ENCODE results near the gene METTL8.
"Not testable (repeated sequence)": the region's sequence is repeated elsewhere in the genome, so short reads cannot be mapped to it uniquely, and the experiment has no call there.

The METTL8 gene

GRCh38 chr2:171317492-171318125 is 116.2 kb downstream of the METTL8 start:
- intact Hi-C loops (cut with DNase I), result loop anchor here (5.0 kb wide), 1 partner anchor 155 kb away; the partner anchor contains the start of gene TLK1

GRCh38 chr2:171316755-171317337 is 116.9 kb downstream of the METTL8 start:
- no peak for DNase-seq
- intact Hi-C loops (cut with DNase I), result loop anchor here (5.0 kb wide), 1 partner anchor 155 kb away; the partner anchor contains the start of gene TLK1

More at GRCh38 chr2:171317492-171318125, 116.2 kb downstream of the METTL8 start:
- DNase-seq, result no peak

- DNase-seq, result no peak
These were observed 117.6 kb downstream of the METTL8 start for GRCh38 chr2:171316220-171316619.

GRCh38 chr2:171315781-171316180 is 118.0 kb downstream of the METTL8 start:
- intact Hi-C loops (cut with DNase I), result loop anchor here (5.0 kb wide), 1 partner anchor 153 kb away; the partner anchor contains the start of gene TLK1
- no peak for DNase-seq

More at GRCh38 chr2:171316220-171316619, 117.6 kb downstream of the METTL8 start:
- intact Hi-C loops (cut with DNase I), result loop anchor here (5.0 kb wide), 1 partner anchor 154 kb away; the partner anchor contains the start of gene TLK1

- DNase-seq; intact Hi-C loops (cut with DNase I): not testable (repeated sequence)
These were observed 121.6 kb downstream of the METTL8 start for GRCh38 chr2:171312182-171312581.

DNA sequence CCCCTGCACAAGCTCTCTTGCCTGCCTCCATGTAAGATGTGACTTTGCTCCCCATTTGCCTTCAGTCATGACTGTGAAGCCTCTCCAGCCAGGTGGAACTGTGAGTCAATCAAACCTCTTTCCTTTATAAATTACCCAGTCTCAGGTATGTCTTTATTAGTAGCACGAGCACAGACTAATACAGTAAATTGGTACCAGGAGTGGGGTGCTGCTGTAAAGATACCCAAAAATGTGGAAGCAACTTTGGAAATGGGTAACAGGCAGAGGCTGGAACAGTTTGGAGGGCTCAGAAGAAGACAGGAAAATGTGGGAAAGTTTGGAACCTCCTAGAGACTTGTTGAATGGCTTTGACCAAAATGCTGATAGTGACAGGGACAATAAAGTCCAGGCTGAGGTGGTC is 122.2 kb downstream of the METTL8 start:
- DNase-seq; intact Hi-C loops (cut with DNase I): not testable (repeated sequence)

GRCh38 chr2:171310889-171311288 is 122.9 kb downstream of the METTL8 start:
- intact Hi-C loops (cut with DNase I), result no loop called here
- no peak for DNase-seq

DNA sequence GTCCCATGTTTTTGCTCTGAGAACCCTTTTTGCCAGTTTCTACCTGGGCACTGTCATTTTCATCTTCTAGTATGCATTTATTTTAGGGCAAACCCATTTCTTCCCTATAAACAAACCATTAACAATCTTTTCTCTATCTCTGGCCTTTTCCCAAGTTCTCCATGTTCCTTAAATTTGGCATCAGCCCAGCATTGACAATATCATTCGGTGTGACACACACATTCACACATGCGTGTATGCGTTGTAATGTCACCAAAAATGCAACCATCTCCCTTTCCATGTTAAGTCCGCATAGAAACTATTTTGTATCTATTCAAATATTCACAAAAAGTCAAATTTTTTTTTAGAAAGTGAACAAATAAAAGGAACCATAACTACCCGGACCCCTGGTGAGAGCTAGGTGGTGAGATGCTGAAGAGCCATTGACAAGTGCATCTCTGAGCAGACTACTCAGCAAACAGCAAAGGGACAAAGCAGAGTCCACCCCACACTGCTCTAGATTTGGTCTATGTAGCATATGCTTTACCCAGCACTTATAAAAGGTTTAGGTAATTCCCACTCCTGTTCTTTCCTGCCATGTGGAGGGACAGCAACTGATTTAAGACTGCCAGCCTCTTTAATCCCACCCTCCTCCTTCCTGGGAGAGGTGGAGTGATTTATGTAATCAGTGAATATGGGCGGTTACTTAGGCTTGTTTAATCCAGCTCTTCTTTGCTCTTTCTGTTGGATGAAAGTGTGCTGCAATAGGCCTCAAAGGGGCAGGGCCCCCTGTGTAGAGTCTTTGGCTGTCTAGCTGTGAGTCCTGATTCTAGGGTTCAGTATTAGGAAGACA is 124.1 kb downstream of the METTL8 start:
- intact Hi-C loops (cut with DNase I), result no loop called here
- no peak for DNase-seq

DNA sequence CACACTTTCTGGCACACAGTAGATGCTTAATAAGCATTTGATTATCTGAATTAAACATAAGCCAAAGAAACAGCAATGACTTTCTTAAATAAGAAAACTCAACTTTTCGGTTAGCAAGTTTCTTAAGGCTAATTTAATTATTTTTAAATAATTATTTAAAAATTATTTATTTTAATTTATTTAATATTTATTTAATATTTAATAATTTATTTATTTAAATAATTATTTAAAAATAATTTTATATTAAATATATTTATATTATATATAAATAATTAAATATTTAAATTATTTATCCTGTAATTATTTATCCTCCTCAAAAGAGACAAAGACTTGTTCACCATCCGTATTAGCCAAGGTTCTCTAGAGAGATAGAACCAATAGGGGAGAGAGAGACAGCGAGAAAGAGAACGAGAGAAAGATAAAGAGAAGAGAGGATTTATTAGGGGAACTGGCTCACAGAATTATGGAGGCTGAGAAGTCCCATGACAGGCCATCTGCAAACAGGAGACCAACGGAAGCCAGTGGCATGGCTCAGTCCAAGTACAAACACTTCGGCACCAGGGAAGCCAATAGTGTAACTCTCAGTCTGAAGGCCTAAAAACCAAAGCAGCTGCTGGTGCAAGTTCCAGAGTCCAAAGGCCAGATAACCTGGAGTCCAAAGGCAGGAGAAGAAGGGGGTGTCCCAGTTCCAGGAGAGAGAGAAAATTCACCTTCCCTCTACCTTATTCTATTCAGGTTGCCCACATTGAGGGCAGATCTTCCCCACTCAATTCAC is 125.3 kb downstream of the METTL8 start:
- DNase-seq, result no peak
- intact Hi-C loops (cut with DNase I), result no loop called here

- intact Hi-C loops (cut with DNase I), result no loop called here
- DNase-seq, result no peak
These were observed 126.2 kb downstream of the METTL8 start for GRCh38 chr2:171307560-171307959.

DNA sequence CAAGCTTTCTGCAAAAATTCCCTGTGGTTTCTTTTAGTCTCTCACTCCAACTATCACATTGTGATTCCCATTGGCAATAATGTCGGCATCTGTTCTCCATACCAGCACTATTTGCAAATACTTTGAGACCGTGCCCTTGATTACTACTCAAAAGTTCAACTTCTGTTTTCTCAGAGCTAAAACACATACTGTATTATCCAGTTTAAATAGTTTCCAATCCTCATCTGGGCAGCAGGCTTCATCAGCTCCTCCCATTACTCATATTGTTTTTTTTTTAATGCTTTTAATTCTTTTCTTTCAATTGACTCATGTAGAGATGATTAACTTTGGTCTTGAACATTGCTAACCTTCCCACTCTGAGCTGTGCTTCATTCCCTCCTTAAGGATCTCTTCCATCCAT is 135.8 kb downstream of the METTL8 start:
- no peak for DNase-seq
- intact Hi-C loops (cut with DNase I), result no loop called here

DNA sequence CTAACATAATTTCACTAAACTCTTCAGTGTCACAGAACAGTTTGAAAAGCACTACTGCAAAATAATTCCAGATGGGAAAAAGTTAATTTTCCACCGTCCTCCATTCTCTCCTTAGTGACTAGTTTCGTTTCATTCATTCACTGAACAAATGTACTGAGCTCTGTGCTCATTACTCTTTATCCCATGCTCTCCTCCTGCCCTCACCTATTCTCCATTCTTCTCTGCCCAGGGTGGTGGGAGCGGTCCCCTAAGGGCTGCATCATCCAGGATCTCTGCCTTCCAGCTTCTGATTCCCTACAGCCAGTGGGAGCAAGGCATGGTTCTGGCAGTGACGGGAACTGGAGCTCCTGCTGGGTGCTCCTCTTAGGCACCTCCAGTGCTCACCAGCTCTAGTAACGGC is 139.2 kb downstream of the METTL8 start:
- intact Hi-C loops (cut with DNase I), result no loop called here
- DNase-seq, result no peak

GRCh38 chr2:171293661-171294060 is 140.1 kb downstream of the METTL8 start:
- no peak for DNase-seq
- intact Hi-C loops (cut with DNase I), result no loop called here

DNA sequence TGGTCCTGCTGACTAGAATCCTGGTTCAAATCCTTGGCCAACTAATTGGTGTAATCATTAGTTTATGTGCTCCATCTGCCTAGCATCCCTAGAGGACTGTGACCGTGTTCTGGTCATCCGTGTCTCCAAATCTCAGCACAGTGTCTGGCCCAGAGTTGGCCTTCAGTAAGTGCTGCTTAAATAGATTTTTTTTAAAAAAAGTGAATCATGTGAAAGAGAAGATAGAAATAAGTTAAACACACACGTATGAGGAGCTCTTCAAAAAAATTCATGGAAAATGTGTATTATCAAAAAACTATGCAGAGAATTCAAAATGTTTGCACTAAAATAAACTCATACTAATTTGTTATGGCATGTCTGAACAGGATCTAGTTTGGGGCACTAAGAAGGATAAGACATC is 143.8 kb downstream of the METTL8 start:
- no peak for DNase-seq
- intact Hi-C loops (cut with DNase I), result no loop called here

GRCh38 chr2:171289316-171289715 is 144.5 kb downstream of the METTL8 start:
- no peak for DNase-seq
- intact Hi-C loops (cut with DNase I), result no loop called here

DNA sequence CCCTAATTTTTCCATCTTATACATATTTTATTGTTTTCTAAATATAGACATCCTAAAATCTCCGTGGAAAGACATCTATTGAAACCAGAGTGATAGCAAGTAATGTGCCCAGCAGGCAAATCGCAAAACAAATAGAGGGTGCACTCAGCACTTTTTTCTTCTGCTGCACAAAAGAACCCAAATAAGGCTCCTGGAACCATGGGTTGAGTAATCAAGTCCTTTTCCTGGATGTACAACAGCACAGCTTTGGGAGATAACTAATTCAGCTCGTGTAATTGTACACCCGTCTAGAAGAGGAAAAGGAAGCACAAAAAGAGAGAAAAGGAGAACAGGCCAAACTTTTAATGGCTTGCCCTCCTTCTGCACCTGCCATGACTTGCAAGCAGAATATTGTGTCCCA is 146.2 kb downstream of the METTL8 start:
- no peak for DNase-seq
- intact Hi-C loops (cut with DNase I), result no loop called here

- intact Hi-C loops (cut with DNase I), result no loop called here
- no peak for DNase-seq
These were observed 146.7 kb downstream of the METTL8 start for GRCh38 chr2:171287036-171287571.

- intact Hi-C loops (cut with DNase I), result no loop called here
- DNase-seq, result no peak
These were observed 152.7 kb downstream of the METTL8 start for GRCh38 chr2:171281110-171281509.

DNA sequence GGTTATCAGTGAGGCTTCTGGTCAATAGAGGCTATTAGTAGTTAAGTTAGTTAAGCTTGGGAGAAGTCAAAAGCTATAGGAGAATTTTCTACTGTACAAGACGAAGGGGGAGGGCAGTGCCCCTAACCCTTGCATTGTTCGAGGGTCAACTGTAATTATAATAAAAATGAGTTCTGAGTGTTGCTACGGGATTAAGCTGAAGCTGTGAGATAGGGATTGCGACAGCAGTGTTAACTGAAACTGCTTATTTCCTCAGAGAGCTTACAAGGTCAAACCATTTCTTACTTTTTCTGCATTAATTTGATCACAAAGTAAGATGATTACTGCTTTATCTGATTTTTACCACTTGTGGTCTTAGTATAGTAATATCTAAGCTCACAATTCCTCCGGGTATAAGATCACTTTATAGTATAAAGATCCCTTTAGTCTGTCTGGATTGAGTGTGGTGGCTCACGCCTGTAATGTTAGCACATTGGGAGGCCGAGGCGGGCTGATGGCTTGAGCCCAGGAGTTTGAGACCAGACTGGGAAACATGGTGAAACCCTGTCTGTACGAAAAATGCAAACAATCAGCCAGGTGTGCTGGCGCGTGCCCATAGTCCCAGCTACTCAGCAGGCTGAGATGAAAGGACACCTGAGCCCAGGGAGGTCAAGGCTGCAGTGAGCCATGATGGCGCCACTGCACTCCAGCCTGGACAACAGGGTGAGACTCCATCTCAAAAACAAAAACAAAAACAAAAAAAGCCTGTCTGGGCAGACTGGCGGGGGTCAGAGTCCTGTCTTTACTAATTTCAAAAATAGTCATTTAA is 153.6 kb downstream of the METTL8 start:
- no peak for DNase-seq
- intact Hi-C loops (cut with DNase I), result no loop called here

All from posterior cingulate gyrus (tissue), 11 donors.